ENCODE results near the gene APRT. TPM values are rescaled to one million over a fixed set of nuclear protein-coding genes. Genes with fewer than 3 reads are reported as not detected.

Gene APRT
- polyA plus RNA-seq, 1 experiment: 152 TPM

GRCh38 chr16:88819126-88819525 is 7.4 kb upstream of the APRT start:
- TF ChIP-seq CTCF (IDR thresholded peaks at IDR 0.05; ENCODE audit: insufficient read depth, low read depth, low read length): no peak
- no peaks in the 10 kb centered on the region for H3K27me3 ChIP-seq (ENCODE audit: control insufficient read depth, insufficient read depth, low read length)
- peaks cover 5% of the 10 kb centered on the region for H3K36me3 ChIP-seq (ENCODE audit: control insufficient read depth, insufficient read depth, low read length)
- POLR2A ChIA-PET: no interaction called here
- no peak for DNase-seq (ENCODE audit: low read depth)
- CTCF ChIA-PET: interaction anchor here (1.3 to 1.5 kb wide), 2 partner anchors 8 to 348 kb away, joined by 3 read pairs; no protein-coding TSS in a partner anchor
- H3K4me3 ChIP-seq (ENCODE audit: low read depth, low read length): no peak overlapping the region

- Histone ChIP-seq H3K27me3 (ENCODE audit: control insufficient read depth, insufficient read depth, low read length) (no peaks in the 10 kb centered on the region), H3K4me3 (ENCODE audit: low read depth, low read length) (no peak overlapping the region), H3K36me3 (ENCODE audit: control insufficient read depth, insufficient read depth, low read length) (peaks cover 5% of the 10 kb centered on the region)
- ChIA-PET POLR2A (no interaction called here), CTCF (interaction anchor here (1.3 to 1.9 kb wide), 3 partner anchors 9 to 349 kb away, joined by 3 to 9 read pairs (median 3); no protein-coding TSS in a partner anchor)
- no peak for DNase-seq (ENCODE audit: low read depth)
- no peak for TF ChIP-seq CTCF (IDR thresholded peaks at IDR 0.05; ENCODE audit: insufficient read depth, low read depth, low read length)
Observed at GRCh38 chr16:88818575-88818874, 6.8 kb upstream of the APRT start.

- ChIA-PET CTCF (interaction anchor here (1.3 to 1.9 kb wide), 3 partner anchors 9 to 349 kb away, joined by 3 to 9 read pairs (median 3); no protein-coding TSS in a partner anchor), POLR2A (no interaction called here)
- no peak for DNase-seq (ENCODE audit: low read depth)
- H3K27me3 ChIP-seq (ENCODE audit: control insufficient read depth, insufficient read depth, low read length): no peaks in the 10 kb centered on the region
- H3K36me3 ChIP-seq (ENCODE audit: control insufficient read depth, insufficient read depth, low read length): peaks cover 5% of the 10 kb centered on the region
- H3K4me3 ChIP-seq (ENCODE audit: low read depth, low read length): no peak overlapping the region
- no peak for TF ChIP-seq CTCF (IDR thresholded peaks at IDR 0.05; ENCODE audit: insufficient read depth, low read depth, low read length)
Observed at GRCh38 chr16:88817785-88818574, 6.3 kb upstream of the APRT start.

DNA sequence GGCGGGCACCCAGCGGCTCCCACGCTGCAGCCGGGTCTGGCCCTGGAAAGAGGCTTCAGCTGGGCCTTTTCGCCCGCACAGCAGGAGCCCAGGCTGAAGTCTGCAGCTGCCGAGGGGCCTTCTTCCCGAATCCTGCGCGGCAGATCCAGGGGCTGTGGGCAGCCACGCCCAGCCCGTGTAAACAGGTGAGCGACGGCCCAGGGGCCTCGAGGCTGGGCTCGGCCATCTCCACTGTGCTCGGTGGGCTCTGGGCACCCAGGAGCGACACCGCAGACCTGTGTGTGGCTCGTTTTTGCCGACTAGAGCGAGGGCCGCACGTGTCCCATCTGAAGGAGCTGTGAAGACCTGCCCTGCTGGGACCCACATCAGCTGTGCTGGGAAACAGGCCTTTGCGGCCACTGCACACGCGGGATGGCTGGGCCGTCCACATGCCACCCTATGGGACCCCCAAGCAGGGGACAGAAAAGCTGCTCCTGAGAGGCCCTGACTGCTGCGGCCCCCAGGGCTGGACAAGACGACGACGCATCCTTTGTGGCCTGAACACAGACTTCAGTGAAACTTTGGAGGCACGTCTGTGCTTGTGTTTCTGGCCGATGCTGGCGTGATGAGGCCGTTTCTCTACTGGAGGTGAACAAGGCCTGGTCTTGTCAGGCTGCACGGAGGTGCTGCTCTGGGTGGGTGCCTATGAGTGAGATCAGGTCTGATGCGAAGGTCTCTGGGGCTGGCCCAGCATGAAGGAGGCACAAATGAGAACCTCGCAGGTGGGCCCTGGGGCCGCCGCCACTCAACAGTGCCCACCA is 5.2 kb upstream of the APRT start:
- Histone ChIP-seq H3K36me3 (ENCODE audit: control insufficient read depth, insufficient read depth, low read length) (peaks cover 2% of the 10 kb centered on the region), H3K27me3 (ENCODE audit: control insufficient read depth, insufficient read depth, low read length) (no peaks in the 10 kb centered on the region), H3K4me3 (ENCODE audit: low read depth, low read length) (no peak overlapping the region)
- CTCF ChIA-PET: interaction anchor here (1.9 kb wide), 1 partner anchor 41 kb away, joined by 9 read pairs; no protein-coding TSS in a partner anchor
- TF ChIP-seq CTCF (IDR thresholded peaks at IDR 0.05; ENCODE audit: insufficient read depth, low read depth, low read length): no peak
- no peak for DNase-seq (ENCODE audit: low read depth)
- POLR2A ChIA-PET: no interaction called here

GRCh38 chr16:88815901-88816589 is 4.3 kb upstream of the APRT start:
- ChIA-PET POLR2A (no interaction called here), CTCF (interaction anchor here (1.0 to 2.2 kb wide), 4 partner anchors 9 to 78 kb away, joined by 3 to 6 read pairs (median 4); no protein-coding TSS in a partner anchor)
- H3K36me3 ChIP-seq (ENCODE audit: control insufficient read depth, insufficient read depth, low read length): peaks cover 2% of the 10 kb centered on the region
- peak; percentile 75 for TF ChIP-seq CTCF (IDR thresholded peaks at IDR 0.05; ENCODE audit: insufficient read depth, low read depth, low read length)
- no peak for DNase-seq (ENCODE audit: low read depth)
- no peak overlapping the region for H3K4me3 ChIP-seq (ENCODE audit: low read depth, low read length)
- H3K27me3 ChIP-seq (ENCODE audit: control insufficient read depth, insufficient read depth, low read length): no peaks in the 10 kb centered on the region

Measured in BJ (cell line).